Thoracic aorta (tissue), 2 donors: ENCODE data around the gene APCDD1L. TPM values are rescaled to one million over a fixed set of nuclear protein-coding genes. Genes with fewer than 3 reads are reported as not detected.

Source experiments
- ATAC-seq: fragments of 150-250 bp; one replicate; pipeline ENCODE4 v1.8.0; 2017; ENCODE audit warnings: low read depth; ENCODE audit not compliant: insufficient number of reproducible peaks, low FRiP score
- DNase-seq: peaks from one replicate; pipeline ENCODE4 v3.0.0-alpha.2; 2020; ENCODE audit warnings: low spot score
- H3K27ac ChIP-seq, 2 donors: fragments of 200-600 bp; sonication (generic); 1 replicate in 1 of 2; 2 replicates in 1 of 2; pipeline ENCODE4 v1.5.1; 2016; ENCODE audit warnings: mild to moderate bottlenecking in 2 of 2, moderate library complexity in 2 of 2
- H3K27me3 ChIP-seq: fragments of 200-600 bp; sonication (generic); replicated peaks from 2 replicates; pipeline ENCODE4 v1.6.0; 2016; ENCODE audit warnings: mild to moderate bottlenecking; ENCODE audit not compliant: insufficient read depth
- H3K36me3 ChIP-seq: fragments of 200-600 bp; sonication (generic); one replicate; pipeline ENCODE4 v1.5.1; 2016
- H3K4me1 ChIP-seq, 2 donors: fragments of 200-600 bp; sonication (generic); 1 replicate in 1 of 2; 2 replicates in 1 of 2; pipeline versions ENCODE4 v1.5.1 to v1.6.0; 2016; ENCODE audit warnings: low read depth in 2 of 2, mild to moderate bottlenecking in 1 of 2; ENCODE audit not compliant: control insufficient read depth in 1 of 2
- H3K4me3 ChIP-seq: fragments of 200-600 bp; sonication (generic); 2 replicates; pipeline ENCODE4 v1.5.1; 2016; ENCODE audit warnings: mild to moderate bottlenecking
- H3K9me3 ChIP-seq: fragments of 200-600 bp; sonication (generic); 2 replicates; pipeline ENCODE4 v1.5.1; 2016
- total RNA-seq, 2 donors: library from RNA; depleted of rRNA; stranded (reverse); fragments of >200 nt; gene quantifications; one replicate each; pipeline versions ENCODE4 v1.1.0 to v1.2.3, GENCODE V29; 2016
- TF ChIP-seq, protein P1 (sequence below): fragments of 200-600 bp; sonication (generic); IDR thresholded peaks from one replicate; pipeline ENCODE4 v1.5.1; 2019; ENCODE audit warnings: antibody characterized with exemption

APCDD1L gene
- total RNA-seq, 2 donors from 2014 or later: 9.2 to 12.9 TPM

DNA sequence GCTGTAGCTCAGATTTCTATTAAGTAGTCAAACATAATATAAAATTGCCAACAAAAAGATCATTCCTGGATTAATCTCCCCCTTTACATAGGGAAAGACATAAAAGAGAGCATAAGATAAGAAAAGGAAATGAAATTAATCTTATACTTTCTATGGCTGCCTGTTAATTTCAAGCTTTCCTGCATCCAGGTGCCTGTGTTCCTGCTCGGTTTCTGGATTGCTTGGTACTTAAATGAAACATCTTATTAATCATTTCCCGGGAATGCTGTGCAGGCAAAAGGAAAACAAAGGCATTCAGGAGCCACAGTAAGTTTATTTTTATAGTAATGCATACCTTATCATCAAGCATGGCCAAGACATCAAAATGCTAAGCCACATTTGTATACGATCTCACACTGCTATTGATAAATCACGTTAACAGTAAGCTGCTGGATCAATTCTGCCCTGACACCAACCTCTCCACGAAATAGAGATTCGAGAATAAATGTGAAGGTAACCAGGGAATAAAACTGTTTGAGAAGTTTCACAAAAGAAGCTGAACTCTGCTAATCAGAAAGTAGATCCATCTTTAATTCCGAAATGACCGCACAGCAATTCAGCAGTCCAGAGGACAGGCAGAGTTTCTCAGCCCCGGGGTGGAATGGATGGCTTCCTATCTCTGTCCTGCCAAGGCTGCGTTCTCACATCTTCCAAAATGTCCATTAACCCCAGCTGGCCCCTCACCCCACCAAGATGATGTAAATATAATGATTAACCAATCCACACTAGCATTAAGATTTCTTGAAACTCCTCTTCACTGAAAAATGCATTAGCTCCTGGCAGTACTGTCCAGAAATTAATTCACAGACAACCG lies 32.6 kb upstream of the APCDD1L start:
- Histone ChIP-seq H3K27ac (no peak overlapping the region), H3K4me3 (no peak overlapping the region), H3K36me3 (no peaks in the 10 kb centered on the region), H3K4me1 (peaks cover 0 to 7% of the 10 kb centered on the region in 2 donors), H3K9me3 (no peaks in the 10 kb centered on the region), H3K27me3 (no peaks in the 10 kb centered on the region)
- no peak for DNase-seq
- ATAC-seq: no peak
- TF ChIP-seq, protein P1, sequence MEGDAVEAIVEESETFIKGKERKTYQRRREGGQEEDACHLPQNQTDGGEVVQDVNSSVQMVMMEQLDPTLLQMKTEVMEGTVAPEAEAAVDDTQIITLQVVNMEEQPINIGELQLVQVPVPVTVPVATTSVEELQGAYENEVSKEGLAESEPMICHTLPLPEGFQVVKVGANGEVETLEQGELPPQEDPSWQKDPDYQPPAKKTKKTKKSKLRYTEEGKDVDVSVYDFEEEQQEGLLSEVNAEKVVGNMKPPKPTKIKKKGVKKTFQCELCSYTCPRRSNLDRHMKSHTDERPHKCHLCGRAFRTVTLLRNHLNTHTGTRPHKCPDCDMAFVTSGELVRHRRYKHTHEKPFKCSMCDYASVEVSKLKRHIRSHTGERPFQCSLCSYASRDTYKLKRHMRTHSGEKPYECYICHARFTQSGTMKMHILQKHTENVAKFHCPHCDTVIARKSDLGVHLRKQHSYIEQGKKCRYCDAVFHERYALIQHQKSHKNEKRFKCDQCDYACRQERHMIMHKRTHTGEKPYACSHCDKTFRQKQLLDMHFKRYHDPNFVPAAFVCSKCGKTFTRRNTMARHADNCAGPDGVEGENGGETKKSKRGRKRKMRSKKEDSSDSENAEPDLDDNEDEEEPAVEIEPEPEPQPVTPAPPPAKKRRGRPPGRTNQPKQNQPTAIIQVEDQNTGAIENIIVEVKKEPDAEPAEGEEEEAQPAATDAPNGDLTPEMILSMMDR: no peak

DNA sequence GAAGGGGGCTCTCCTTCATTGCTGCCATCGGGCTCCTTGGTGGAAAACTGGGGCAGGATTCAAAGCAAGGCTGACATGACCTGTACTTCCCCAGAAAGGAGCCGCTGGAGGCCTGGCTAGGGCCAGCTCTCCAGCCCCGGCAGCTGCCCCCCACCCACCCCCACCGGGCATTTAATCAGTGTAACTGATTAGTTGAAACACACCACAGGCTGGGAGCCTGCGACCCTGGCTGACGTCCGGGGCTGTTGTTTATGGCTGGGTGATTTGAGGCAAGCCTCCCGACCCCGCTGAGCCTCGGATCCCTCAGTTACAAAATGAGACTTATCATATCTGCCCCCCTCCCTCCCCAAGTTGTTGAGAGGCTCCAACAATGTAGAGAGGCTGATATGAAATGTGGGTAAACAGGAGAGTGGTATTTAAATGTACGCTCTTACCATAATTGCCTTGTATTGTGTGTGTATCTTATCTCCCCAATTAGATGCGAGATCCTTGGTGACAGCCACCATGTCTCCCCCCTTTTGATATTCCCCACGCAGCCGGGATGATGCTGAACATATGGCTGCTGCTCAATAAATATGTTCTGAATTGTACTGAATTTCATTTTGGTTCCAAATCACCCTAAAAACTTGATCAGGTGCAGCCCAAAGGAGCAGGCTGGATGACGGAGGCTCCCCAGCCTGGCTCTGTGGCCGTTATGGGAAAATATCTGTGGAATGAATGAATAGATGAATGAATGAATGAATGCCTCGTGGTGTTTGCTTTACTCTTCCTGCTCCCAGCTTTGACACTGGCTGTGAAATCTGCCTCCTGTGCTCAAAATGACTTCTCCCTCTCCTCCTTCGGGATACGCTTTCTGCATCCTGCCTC lies 31.8 kb upstream of the APCDD1L start:
- no peaks in the 10 kb centered on the region for H3K9me3 ChIP-seq
- no peak for ATAC-seq
- TF ChIP-seq, protein P1: no peak
- DNase-seq: no peak
- H3K27me3 ChIP-seq: no peaks in the 10 kb centered on the region
- H3K4me3 ChIP-seq: no peak overlapping the region
- H3K4me1 ChIP-seq: peaks cover 0 to 7% of the 10 kb centered on the region in 2 donors
- no peaks in the 10 kb centered on the region for H3K36me3 ChIP-seq
- H3K27ac ChIP-seq: no peak overlapping the region

DNA sequence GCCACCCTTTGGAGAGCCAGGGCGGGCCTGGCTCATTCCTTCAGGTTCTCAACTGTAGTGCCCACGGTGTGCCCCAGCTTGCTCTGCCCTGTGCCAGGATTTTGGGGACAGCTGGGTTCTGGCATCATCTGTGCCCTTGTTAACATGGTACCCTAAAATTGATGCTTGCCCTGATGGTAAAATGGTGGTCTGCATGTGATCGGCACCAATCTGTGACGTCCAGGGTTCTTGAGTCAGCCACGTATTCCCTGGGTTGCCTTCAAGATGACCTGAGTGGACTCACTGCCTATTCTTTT lies 31.2 kb upstream of the APCDD1L start:
- Histone ChIP-seq H3K9me3 (no peaks in the 10 kb centered on the region), H3K4me1 (peaks cover 0 to 7% of the 10 kb centered on the region in 2 donors), H3K36me3 (no peaks in the 10 kb centered on the region), H3K4me3 (no peak overlapping the region), H3K27ac (no peak overlapping the region), H3K27me3 (no peaks in the 10 kb centered on the region)
- TF ChIP-seq, protein P1: no peak
- ATAC-seq (no peak), DNase-seq (no peak)

DNA sequence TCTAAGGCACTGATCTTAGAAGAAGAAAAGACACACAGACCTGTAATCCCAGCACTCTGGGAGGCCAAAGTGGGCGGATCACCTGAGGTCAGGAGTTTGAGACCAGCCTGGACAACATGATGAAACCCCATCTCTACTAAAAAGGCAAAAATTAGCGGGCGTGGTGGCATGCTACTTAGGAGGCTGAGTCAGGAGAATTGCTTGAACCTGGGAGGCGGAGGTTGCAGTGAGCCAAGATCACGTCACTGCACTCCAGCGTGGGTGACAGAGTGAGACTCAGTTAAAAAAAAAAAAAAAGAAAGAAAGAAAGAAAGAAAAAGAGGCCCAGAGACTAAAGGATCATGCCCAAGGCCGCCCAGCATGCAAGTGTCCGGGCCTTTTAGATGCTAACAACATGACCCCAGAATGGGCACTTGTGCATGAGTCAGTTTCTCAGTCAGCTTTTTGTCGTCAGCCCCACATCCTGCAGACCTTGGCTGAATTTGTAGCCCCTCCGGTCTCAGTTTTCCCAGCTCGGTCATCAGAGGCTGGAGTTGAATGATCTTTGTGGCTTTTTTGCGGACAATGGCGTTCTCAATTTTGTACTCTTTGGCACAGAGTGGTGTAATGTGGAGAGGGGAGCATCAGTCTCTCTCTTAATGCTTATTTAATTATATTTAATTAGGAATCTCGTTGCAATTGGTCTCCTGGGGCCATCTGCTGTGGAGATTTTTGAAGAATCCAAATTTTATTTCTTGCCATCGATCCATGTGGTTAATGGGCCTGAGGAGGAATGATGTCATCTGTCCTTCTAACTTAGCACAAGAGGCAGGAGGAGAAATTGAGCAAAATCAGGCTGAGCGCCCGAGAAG lies 30.6 kb upstream of the APCDD1L start:
- H3K4me3 ChIP-seq: no peak overlapping the region
- no peak for ATAC-seq
- no peak overlapping the region for H3K27ac ChIP-seq
- no peaks in the 10 kb centered on the region for H3K9me3 ChIP-seq
- no peaks in the 10 kb centered on the region for H3K27me3 ChIP-seq
- DNase-seq: no peak
- no peaks in the 10 kb centered on the region for H3K36me3 ChIP-seq
- H3K4me1 ChIP-seq: peaks cover 0 to 7% of the 10 kb centered on the region in 2 donors
- TF ChIP-seq, protein P1: no peak
